Measurements from ENCODE around the gene DUSP28. TPM values are rescaled to one million over a fixed set of nuclear protein-coding genes. Genes with fewer than 3 reads are reported as not detected.

DUSP28 gene
- total RNA-seq, 2 donors from 2014 or later: 5.8 to 14.3 TPM

DNA sequence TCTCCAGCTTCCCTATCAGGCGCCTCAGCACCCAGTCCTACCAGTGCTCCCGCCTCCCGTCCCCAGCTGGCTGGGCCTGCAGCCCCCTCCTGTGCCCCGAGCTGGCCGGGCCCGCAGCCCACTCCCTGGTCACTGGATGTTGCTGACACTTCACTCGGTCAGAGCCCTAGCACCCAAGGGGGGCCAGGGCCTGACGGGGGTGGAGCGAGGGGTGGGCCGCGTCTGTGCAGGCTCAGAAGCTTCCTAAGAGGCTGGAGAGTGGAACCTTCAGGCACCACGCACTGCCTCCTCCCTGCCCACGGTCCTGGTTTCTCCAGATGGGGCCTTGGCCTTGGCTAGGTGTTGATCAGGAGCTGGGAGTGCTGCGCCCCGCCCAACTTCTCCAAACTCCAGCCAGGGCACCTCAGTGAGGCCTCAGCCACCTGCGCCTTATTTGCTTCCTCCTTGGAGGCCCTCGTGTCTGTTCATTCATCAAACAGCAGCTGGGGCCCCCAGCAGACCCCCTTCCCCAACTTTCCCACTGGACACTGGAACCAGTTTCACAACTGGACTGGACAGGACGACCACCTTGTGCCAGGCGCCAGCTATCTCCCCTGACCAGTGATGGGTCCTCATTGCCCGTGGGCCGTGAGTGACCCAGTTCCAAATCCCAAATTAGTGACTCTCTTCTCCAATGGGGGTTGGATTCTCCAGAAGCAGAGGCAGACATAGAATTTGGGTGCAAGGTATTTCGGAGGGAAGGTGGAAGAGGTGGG, 43.1 kb downstream of the DUSP28 start:
- Histone ChIP-seq H3K27ac (no peak overlapping the region), H3K36me3 (peaks cover 3% of the 10 kb centered on the region), H3K4me3 (no peak overlapping the region), H3K9me3 (no peaks in the 10 kb centered on the region), H3K27me3 (replicated peaks; ENCODE audit: insufficient read depth) (no peaks in the 10 kb centered on the region), H3K4me1 (ENCODE audit: control insufficient read depth in 1 of 2, low read depth in 2 of 2) (no peaks in the 10 kb centered on the region)
- TF ChIP-seq, protein P1, sequence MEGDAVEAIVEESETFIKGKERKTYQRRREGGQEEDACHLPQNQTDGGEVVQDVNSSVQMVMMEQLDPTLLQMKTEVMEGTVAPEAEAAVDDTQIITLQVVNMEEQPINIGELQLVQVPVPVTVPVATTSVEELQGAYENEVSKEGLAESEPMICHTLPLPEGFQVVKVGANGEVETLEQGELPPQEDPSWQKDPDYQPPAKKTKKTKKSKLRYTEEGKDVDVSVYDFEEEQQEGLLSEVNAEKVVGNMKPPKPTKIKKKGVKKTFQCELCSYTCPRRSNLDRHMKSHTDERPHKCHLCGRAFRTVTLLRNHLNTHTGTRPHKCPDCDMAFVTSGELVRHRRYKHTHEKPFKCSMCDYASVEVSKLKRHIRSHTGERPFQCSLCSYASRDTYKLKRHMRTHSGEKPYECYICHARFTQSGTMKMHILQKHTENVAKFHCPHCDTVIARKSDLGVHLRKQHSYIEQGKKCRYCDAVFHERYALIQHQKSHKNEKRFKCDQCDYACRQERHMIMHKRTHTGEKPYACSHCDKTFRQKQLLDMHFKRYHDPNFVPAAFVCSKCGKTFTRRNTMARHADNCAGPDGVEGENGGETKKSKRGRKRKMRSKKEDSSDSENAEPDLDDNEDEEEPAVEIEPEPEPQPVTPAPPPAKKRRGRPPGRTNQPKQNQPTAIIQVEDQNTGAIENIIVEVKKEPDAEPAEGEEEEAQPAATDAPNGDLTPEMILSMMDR (IDR thresholded peaks at IDR 0.05): no peak
- ATAC-seq (ENCODE audit: insufficient number of reproducible peaks, low FRiP score, low read depth): no peak
- DNase-seq (ENCODE audit: low spot score): no peak

DNA sequence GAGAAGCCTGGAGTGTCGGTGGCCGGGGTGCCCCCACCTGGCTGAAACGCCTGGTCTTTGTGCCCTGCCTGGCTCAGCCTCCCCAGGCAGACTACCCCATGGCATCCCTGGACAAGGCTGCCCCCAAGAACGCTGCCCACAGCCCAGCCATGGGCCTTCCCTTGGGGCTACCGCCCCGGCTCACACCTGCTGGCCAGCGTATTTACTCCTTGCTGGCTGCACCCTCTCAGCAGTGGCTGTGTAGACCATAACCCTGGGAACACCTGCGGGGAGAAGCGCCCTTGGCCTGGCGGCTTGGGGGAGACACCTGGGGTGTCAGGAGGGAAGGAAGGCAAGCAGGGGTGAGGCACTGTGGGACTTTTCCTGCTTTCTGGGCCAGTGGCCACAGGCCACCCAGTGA, 43.7 kb downstream of the DUSP28 start:
- no peaks in the 10 kb centered on the region for H3K27me3 ChIP-seq (replicated peaks; ENCODE audit: insufficient read depth)
- H3K4me1 ChIP-seq (ENCODE audit: control insufficient read depth in 1 of 2, low read depth in 2 of 2): no peaks in the 10 kb centered on the region
- H3K4me3 ChIP-seq: no peak overlapping the region
- H3K27ac ChIP-seq: no peak overlapping the region
- H3K9me3 ChIP-seq: no peaks in the 10 kb centered on the region
- DNase-seq (ENCODE audit: low spot score): no peak
- H3K36me3 ChIP-seq: no peaks in the 10 kb centered on the region
- no peak for ATAC-seq (ENCODE audit: insufficient number of reproducible peaks, low FRiP score, low read depth)
- TF ChIP-seq, protein P1 (IDR thresholded peaks at IDR 0.05): no peak

DNA sequence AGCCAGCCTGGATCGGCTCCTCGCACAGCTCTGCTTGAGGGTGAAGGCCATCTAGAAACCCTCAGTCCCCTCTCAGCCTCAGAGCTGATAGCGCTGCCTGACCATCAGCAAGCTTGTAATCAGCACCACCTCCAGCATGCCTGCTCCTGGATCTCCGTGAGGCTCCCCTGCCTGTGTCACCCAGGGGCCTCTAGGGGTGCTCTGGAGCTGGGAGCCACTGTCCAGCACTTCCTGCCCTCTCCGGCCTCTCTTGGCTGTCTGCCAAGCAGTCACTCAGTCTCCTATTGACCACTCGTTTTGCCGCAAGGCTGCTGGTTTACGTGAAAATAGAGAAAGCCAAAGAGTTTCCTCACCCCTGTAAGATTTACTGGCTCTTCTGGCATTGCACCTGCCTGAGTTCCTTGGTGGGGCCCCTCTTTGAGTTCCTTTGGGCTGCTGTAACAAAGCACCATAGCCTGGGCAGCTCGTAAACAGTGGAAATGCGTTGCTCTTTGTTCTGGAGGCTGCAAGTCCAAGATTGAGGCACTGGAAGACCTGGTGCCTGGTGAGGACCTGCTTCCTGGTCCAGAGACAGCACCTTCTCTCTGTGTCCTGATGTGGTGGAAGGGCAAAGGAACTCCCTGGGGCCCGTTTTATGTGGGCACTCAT, 44.3 kb downstream of the DUSP28 start:
- H3K9me3 ChIP-seq: no peaks in the 10 kb centered on the region
- no peak overlapping the region for H3K27ac ChIP-seq
- H3K4me3 ChIP-seq: no peak overlapping the region
- no peaks in the 10 kb centered on the region for H3K27me3 ChIP-seq (replicated peaks; ENCODE audit: insufficient read depth)
- H3K36me3 ChIP-seq: no peaks in the 10 kb centered on the region
- peak; percentile 38 for DNase-seq (ENCODE audit: low spot score)
- ATAC-seq (ENCODE audit: insufficient number of reproducible peaks, low FRiP score, low read depth): no peak
- TF ChIP-seq, protein P1 (IDR thresholded peaks at IDR 0.05): peak; percentile 57
- H3K4me1 ChIP-seq (ENCODE audit: control insufficient read depth in 1 of 2, low read depth in 2 of 2): no peaks in the 10 kb centered on the region

DNA sequence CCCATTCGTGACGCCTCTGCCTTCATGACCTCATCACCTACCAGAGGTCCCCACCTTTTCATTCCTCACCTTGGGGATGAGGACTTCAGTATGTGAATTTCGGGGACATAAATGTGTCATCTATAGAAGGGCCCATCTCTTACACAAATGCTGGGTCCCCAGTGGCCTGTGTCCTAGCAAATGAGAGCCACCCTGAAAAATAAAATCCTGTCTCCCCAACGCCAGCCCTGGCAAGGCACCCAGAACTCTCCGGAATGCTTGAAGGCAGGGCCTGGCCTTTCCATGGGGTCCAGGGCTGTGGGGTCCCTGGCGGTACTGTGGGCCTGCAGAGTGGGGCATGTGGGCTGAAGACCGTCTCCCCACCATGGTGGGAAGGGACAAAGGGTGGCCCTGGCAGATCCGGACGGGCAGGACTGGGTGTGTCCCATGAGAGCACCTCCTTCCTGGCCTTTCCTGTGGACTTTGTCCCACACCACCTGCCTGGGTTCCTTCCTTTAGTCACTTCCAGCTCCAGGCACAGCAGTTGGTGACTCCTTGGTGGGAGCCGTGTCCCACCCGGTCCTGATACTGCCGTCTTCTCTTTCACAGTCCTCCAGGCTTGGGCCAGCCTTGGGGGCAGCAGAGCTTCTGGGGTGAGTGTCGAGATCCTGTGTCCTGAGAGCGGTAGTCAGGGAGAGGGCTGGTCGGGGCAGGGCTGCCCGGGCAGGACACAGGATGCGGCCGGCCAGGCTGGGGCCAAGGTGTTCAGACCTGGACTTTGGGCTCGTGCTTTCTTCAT, 45.0 kb downstream of the DUSP28 start:
- H3K9me3 ChIP-seq: no peaks in the 10 kb centered on the region
- ATAC-seq (ENCODE audit: insufficient number of reproducible peaks, low FRiP score, low read depth): no peak
- H3K27me3 ChIP-seq (replicated peaks; ENCODE audit: insufficient read depth): no peaks in the 10 kb centered on the region
- no peaks in the 10 kb centered on the region for H3K4me1 ChIP-seq (ENCODE audit: control insufficient read depth in 1 of 2, low read depth in 2 of 2)
- no peak for DNase-seq (ENCODE audit: low spot score)
- no peaks in the 10 kb centered on the region for H3K36me3 ChIP-seq
- no peak overlapping the region for H3K27ac ChIP-seq
- H3K4me3 ChIP-seq: no peak overlapping the region
- TF ChIP-seq, protein P1 (IDR thresholded peaks at IDR 0.05): no peak

All from thoracic aorta (tissue), 2 donors.